Measurements from ENCODE around the gene PLEKHG4B. TPM values are rescaled to one million over a fixed set of nuclear protein-coding genes. Genes with fewer than 3 reads are reported as not detected.
"Not testable (repeated sequence)": the region's sequence is repeated elsewhere in the genome, so short reads cannot be mapped to it uniquely, and the experiment has no call there.

PLEKHG4B gene
- polyA plus RNA-seq, 3 donors = not detected

- Histone ChIP-seq H4K20me1 (ENCODE audit: insufficient read depth, low read length) (no peaks in the 10 kb centered on the region), H3K27me3 (ENCODE audit: control insufficient read depth in 2 of 2, insufficient read depth in 2 of 2, low read length in 2 of 2) (no peaks in the 10 kb centered on the region), H3K9me3 (replicated peaks in 1 of 2; ENCODE audit: control insufficient read depth in 1 of 2, insufficient read depth in 1 of 2, low read length in 2 of 2) (no peaks in the 10 kb centered on the region), H3K79me2 (ENCODE audit: insufficient read depth, low read length) (no peaks in the 10 kb centered on the region), H3K27ac (ENCODE audit: low read depth in 1 of 2, low read length in 2 of 2) (no peak overlapping the region), H3K9ac (ENCODE audit: insufficient read depth, low read length, poor library complexity, severe bottlenecking) (no peak overlapping the region), H3K4me2 (replicated peaks; ENCODE audit: extremely low read depth, low read length, poor library complexity, severe bottlenecking) (no peak overlapping the region), H3K4me1 (ENCODE audit: control insufficient read depth in 1 of 2, insufficient read depth in 2 of 2, low read length in 2 of 2) (no peaks in the 10 kb centered on the region), H2AFZ (ENCODE audit: insufficient read depth, low read depth, low read length, poor library complexity, severe bottlenecking) (no peak overlapping the region), H3K4me3 (replicated peaks in 1 of 3; ENCODE audit: low read depth in 2 of 3, low read length in 3 of 3) (no peak overlapping the region), H3K36me3 (replicated peaks in 1 of 2; ENCODE audit: control insufficient read depth in 1 of 2, insufficient read depth in 2 of 2, low read length in 2 of 2) (no peaks in the 10 kb centered on the region)
- no peak for TF ChIP-seq CTCF (IDR thresholded peaks at IDR 0.05)
- Mint-ChIP-seq H3K4me3 (no peak overlapping the region), H3K4me1 (no peaks in the 10 kb centered on the region), H3K27ac (no peak overlapping the region), H3K27me3 (ENCODE audit: low read depth in 3 of 3) (peaks cover 9 to 17% (median 9%) of the 10 kb centered on the region in 3 donors), H3K36me3 (no peaks in the 10 kb centered on the region), H3K9me3 (no peaks in the 10 kb centered on the region)
- DNase-seq = no peak
- 42% methylated on average over 3 of the region's 6 CpGs for WGBS (ENCODE audit: insufficient coverage)
- intact Hi-C loops (cut with micrococcal nuclease) = no loop called here
Observed at GRCh38 chr5:42250-42649, 49.7 kb upstream of the PLEKHG4B start.

- no peak overlapping the region for H3K27ac Mint-ChIP-seq
- H3K27ac ChIP-seq (ENCODE audit: low read depth in 1 of 2, low read length in 2 of 2) = no peak overlapping the region
- peaks cover 12 to 18% of the 10 kb centered on the region in 2 donors for H3K9me3 ChIP-seq (replicated peaks in 1 of 2; ENCODE audit: control insufficient read depth in 1 of 2, insufficient read depth in 1 of 2, low read length in 2 of 2)
- no peaks in the 10 kb centered on the region for H4K20me1 ChIP-seq (ENCODE audit: insufficient read depth, low read length)
- peaks cover 6 to 22% of the 10 kb centered on the region in 2 donors for H3K27me3 ChIP-seq (ENCODE audit: control insufficient read depth in 2 of 2, insufficient read depth in 2 of 2, low read length in 2 of 2)
- no peak for DNase-seq
- no peak for TF ChIP-seq CTCF (IDR thresholded peaks at IDR 0.05)
- H3K9me3 Mint-ChIP-seq = peaks cover 6 to 25% (median 19%) of the 10 kb centered on the region in 7 donors
- WGBS (ENCODE audit: insufficient coverage) = 37% methylated on average over 2 of the region's 2 CpGs
- H3K4me3 ChIP-seq (replicated peaks in 1 of 3; ENCODE audit: low read depth in 2 of 3, low read length in 3 of 3) = no peak overlapping the region
- H3K4me1 ChIP-seq (ENCODE audit: control insufficient read depth in 1 of 2, insufficient read depth in 2 of 2, low read length in 2 of 2) = no peaks in the 10 kb centered on the region
- no peak overlapping the region for H3K4me2 ChIP-seq (replicated peaks; ENCODE audit: extremely low read depth, low read length, poor library complexity, severe bottlenecking)
- no peak overlapping the region for H3K9ac ChIP-seq (ENCODE audit: insufficient read depth, low read length, poor library complexity, severe bottlenecking)
- no peak overlapping the region for H3K4me3 Mint-ChIP-seq
- H2AFZ ChIP-seq (ENCODE audit: insufficient read depth, low read depth, low read length, poor library complexity, severe bottlenecking) = no peak overlapping the region
- H3K27me3 Mint-ChIP-seq (ENCODE audit: low read depth in 3 of 3) = peaks cover 26 to 32% (median 29%) of the 10 kb centered on the region in 3 donors
- intact Hi-C loops (cut with micrococcal nuclease) = no loop called here
- H3K79me2 ChIP-seq (ENCODE audit: insufficient read depth, low read length) = no peaks in the 10 kb centered on the region
- H3K36me3 Mint-ChIP-seq = no peaks in the 10 kb centered on the region
- no peaks in the 10 kb centered on the region for H3K36me3 ChIP-seq (replicated peaks in 1 of 2; ENCODE audit: control insufficient read depth in 1 of 2, insufficient read depth in 2 of 2, low read length in 2 of 2)
- H3K4me1 Mint-ChIP-seq = no peaks in the 10 kb centered on the region
Observed at GRCh38 chr5:48192-48591, 43.8 kb upstream of the PLEKHG4B start.

- H3K36me3 ChIP-seq (replicated peaks in 1 of 2; ENCODE audit: control insufficient read depth in 1 of 2, insufficient read depth in 2 of 2, low read length in 2 of 2); H3K4me1 ChIP-seq (ENCODE audit: control insufficient read depth in 1 of 2, insufficient read depth in 2 of 2, low read length in 2 of 2); H4K20me1 ChIP-seq (ENCODE audit: insufficient read depth, low read length); H3K9ac ChIP-seq (ENCODE audit: insufficient read depth, low read length, poor library complexity, severe bottlenecking); H3K79me2 ChIP-seq (ENCODE audit: insufficient read depth, low read length); H3K27ac Mint-ChIP-seq; H3K4me3 Mint-ChIP-seq; H3K4me3 ChIP-seq (replicated peaks in 1 of 3; ENCODE audit: low read depth in 2 of 3, low read length in 3 of 3); H2AFZ ChIP-seq (ENCODE audit: insufficient read depth, low read depth, low read length, poor library complexity, severe bottlenecking); H3K4me1 Mint-ChIP-seq; H3K36me3 Mint-ChIP-seq; intact Hi-C loops (cut with micrococcal nuclease); H3K4me2 ChIP-seq (replicated peaks; ENCODE audit: extremely low read depth, low read length, poor library complexity, severe bottlenecking); H3K27ac ChIP-seq (ENCODE audit: low read depth in 1 of 2, low read length in 2 of 2); DNase-seq: not testable (repeated sequence)
- H3K9me3 Mint-ChIP-seq = peaks cover 6 to 25% (median 19%) of the 10 kb centered on the region in 7 donors
- Histone ChIP-seq H3K27me3 (ENCODE audit: control insufficient read depth in 2 of 2, insufficient read depth in 2 of 2, low read length in 2 of 2) (peaks cover 10 to 35% of the 10 kb centered on the region in 2 donors), H3K9me3 (replicated peaks in 1 of 2; ENCODE audit: control insufficient read depth in 1 of 2, insufficient read depth in 1 of 2, low read length in 2 of 2) (peaks cover 12 to 18% of the 10 kb centered on the region in 2 donors)
- WGBS (ENCODE audit: insufficient coverage) = 94% methylated on average over 2 of the region's 5 CpGs
- H3K27me3 Mint-ChIP-seq (ENCODE audit: low read depth in 3 of 3) = peaks cover 25 to 44% (median 40%) of the 10 kb centered on the region in 3 donors
Observed at GRCh38 chr5:49530-49929, 42.4 kb upstream of the PLEKHG4B start.

Measured in CD14-positive monocyte (primary cell).